ENCODE results near the gene IL13RA2.

The IL13RA2 gene

DNA sequence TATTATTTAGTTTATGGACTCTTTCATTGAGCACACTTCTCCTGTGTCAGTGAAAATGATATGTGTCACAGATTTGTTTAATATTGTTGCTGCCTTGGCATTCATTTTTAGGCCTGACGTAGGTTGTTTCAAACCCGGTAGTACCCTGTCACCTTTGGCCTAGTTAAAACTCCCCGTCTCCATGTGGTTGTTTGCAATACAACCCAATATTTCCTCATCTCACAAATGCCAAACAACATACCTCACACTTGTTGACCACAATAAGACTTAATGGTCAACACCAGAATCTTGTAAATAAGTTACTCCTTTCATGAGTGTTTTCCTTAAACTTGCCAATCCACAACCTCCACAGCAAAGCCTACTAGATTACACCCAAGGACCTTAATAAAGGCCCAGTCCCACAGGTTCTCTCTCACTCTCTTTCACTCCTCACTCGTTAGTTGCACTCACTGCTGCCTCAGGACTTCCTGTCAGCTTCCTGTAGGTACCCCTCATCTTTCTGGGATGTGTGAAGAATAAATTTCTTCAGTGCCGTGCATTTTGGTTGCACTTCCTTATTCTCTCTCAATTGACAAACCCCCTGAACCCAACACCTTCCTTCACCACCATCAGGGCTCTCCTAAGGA, 31.3 kb downstream of the IL13RA2 start:
- DNase-seq (ENCODE audit: low read depth), result no peak

DNA sequence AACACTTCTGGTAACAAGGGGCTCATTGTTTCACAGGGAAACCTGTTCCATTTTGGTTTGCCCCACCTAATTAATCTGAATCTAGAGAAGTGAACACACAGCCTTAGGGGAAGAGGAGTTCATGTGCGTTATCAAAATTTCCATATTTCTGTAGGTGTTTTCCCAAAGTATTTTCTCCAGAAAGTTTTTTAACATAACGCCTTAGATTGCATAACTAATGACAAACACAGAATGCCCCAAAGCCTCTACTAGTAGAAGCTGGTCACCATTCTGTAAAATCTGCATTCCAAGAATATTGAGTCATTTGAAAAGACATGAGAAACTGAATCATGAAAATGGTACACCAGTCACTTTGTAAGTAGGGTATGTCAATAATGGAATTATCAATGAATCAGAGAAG, 41.1 kb downstream of the IL13RA2 start:
- no peak for DNase-seq (ENCODE audit: low read depth)

DNA sequence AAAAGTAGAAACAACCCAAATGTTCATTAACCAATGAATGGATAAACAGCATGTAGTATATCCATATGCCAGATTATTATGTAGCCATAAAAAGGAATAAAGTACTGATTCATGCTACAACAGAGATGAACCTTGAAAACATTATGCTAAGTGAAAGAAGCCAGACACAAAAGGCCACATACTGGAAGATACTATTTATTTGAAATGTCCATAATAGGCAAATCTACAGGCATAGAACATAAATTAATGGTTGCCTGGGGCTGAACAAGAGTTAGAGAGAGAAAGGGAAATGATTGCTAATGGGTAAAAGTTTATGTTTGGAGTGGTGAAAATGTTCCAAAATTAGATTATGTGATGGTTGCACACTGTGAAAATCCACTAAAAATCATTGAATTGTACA, 44.4 kb downstream of the IL13RA2 start:
- no peak for DNase-seq (ENCODE audit: low read depth)

DNA sequence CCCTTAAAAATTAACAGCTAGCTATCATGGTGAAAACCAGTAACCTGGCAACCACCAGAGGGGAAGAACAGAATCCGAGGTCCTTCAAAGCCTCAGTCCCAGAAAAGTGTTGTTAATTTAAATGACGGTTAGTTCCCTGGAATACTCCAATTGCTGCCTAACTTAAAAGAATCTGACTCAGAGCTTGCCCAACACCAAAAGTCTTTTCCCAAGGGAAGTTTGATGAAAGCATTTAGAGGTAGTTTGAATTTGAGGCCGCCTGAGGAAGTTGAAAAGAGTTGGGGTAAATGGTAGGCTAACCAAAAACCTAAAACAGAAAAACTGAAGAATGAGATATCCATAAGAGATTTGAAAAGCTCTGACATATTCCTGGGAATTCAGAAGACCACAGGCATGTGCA, 46.6 kb downstream of the IL13RA2 start:
- DNase-seq (ENCODE audit: low read depth), result no peak

DNA sequence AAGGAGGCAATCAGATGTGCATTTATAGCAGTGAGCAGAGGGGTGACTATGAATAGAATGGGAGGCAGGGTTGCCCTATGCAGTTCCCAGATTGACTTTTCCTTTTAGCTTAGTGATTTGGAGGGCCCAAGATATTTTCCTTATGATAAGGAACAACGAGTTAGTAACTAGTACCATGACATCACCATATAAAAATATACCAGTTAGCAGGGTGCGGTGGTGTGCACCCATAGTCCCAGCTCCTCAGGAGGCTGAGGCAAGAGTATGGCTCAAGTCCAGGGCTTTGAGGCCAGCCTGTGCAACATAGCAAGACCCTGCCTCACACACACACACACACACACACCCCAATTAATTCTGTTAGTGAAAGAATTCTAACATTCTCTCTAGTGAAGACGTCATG, 53.0 kb downstream of the IL13RA2 start:
- no peak for DNase-seq (ENCODE audit: low read depth)

DNA sequence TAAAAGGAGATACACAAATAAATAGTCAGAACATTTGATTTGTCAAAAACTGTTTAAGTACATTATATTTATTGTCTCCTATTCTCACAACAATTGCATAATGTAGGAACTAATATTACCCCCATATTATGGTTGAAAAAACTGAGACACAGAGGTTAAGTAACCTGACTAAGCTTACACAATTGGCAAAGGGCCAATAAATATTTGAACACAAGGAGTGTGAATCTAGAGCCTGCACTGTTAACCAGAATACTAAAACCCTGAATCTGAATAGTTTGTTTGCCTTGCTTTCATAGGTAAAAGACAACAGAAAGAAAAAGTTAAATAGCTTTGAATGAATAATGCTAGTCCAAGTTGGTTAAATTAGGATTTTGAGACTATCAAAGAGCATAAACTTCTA, 55.2 kb downstream of the IL13RA2 start:
- no peak for DNase-seq (ENCODE audit: low read depth)

DNA sequence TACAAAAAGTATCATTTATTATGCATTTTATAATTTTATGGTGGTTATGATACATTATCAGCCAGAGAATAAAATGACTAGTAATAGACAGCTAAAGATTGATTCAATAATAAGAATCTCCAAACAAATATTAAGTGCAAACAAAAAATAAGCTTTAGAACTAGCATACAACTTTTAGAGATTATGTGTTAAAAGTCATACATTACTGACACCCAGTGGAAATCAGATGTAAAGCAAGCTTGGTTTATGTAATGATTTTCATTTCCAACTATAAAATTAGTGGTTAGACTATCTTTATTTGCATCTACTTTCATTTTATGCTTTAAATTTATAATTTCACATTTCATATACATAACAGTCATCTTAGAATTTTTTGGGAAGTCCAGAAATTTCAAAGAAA, 57.7 kb downstream of the IL13RA2 start:
- DNase-seq (ENCODE audit: low read depth), result no peak
